ENCODE data around the gene DNAH6.

Gene DNAH6

GRCh38 chr2:84491256-84491655, 25.0 kb upstream of the DNAH6 start:
- TF ChIP-seq CTCF (conservative IDR thresholded peaks at IDR 0.05; ENCODE audit: low read depth, low read length): no peak
- H3K4me3 ChIP-seq (ENCODE audit: low read depth, low read length): no peak overlapping the region
- DNase-seq (ENCODE audit: low read depth): no peak

GRCh38 chr2:84491741-84492140, 24.6 kb upstream of the DNAH6 start:
- H3K4me3 ChIP-seq (ENCODE audit: low read depth, low read length): no peak overlapping the region
- no peak for DNase-seq (ENCODE audit: low read depth)
- TF ChIP-seq CTCF (conservative IDR thresholded peaks at IDR 0.05; ENCODE audit: low read depth, low read length): no peak

GRCh38 chr2:84492571-84492970, 23.7 kb upstream of the DNAH6 start:
- peak; percentile 21 for TF ChIP-seq CTCF (conservative IDR thresholded peaks at IDR 0.05; ENCODE audit: low read depth, low read length)
- peak; percentile 16 for DNase-seq (ENCODE audit: low read depth)
- no peak overlapping the region for H3K4me3 ChIP-seq (ENCODE audit: low read depth, low read length)

GRCh38 chr2:84493514-84493913, 22.8 kb upstream of the DNAH6 start:
- no peak for TF ChIP-seq CTCF (conservative IDR thresholded peaks at IDR 0.05; ENCODE audit: low read depth, low read length)
- DNase-seq (ENCODE audit: low read depth): peak; percentile 76
- no peak overlapping the region for H3K4me3 ChIP-seq (ENCODE audit: low read depth, low read length)

- no peak for DNase-seq (ENCODE audit: low read depth)
- H3K4me3 ChIP-seq (ENCODE audit: low read depth, low read length): no peak overlapping the region
- no peak for TF ChIP-seq CTCF (conservative IDR thresholded peaks at IDR 0.05; ENCODE audit: low read depth, low read length)
These were observed 22.2 kb upstream of the DNAH6 start for GRCh38 chr2:84494070-84494469.

- peak; percentile 86 for DNase-seq (ENCODE audit: low read depth)
- TF ChIP-seq CTCF (conservative IDR thresholded peaks at IDR 0.05; ENCODE audit: low read depth, low read length): peak; percentile 65
- no peak overlapping the region for H3K4me3 ChIP-seq (ENCODE audit: low read depth, low read length)
These were observed 20.7 kb upstream of the DNAH6 start for GRCh38 chr2:84495539-84496146.

- no peak for TF ChIP-seq CTCF (conservative IDR thresholded peaks at IDR 0.05; ENCODE audit: low read depth, low read length)
- no peak overlapping the region for H3K4me3 ChIP-seq (ENCODE audit: low read depth, low read length)
- DNase-seq (ENCODE audit: low read depth): no peak
These were observed 19.9 kb upstream of the DNAH6 start for GRCh38 chr2:84496386-84496785.
